Heart right ventricle (tissue), 16 donors: ENCODE measurements around the gene MYOD1. TPM values are rescaled to one million over a fixed set of nuclear protein-coding genes. Genes with fewer than 3 reads are reported as not detected.
A peak's percentile ranks its signal among the peaks of the same experiment; 100 is the strongest.

Source experiments
- ATAC-seq, 8 donors: fragments of 200-7000 bp; cut with Tn5 transposase; one replicate each; pipeline ENCODE4 v1.9.1; 2020; ENCODE audit warnings: mild to moderate bottlenecking in 8 of 8, moderate library complexity in 8 of 8, moderate number of reproducible peaks in 1 of 8
- DNase-seq, 2 donors: peaks; one replicate each; pipeline ENCODE4 v3.0.0-alpha.2; 2020
- H3K27ac ChIP-seq, 10 donors: fragments of 200-600 bp; sonication (generic) in 2 of 10; one replicate each; pipeline versions ENCODE4 v1.5.0 to v1.8.0; 2020 to 2022; ENCODE audit warnings: mild to moderate bottlenecking in 3 of 10
- H3K27me3 ChIP-seq, 7 donors: fragments of 200-600 bp; one replicate each; pipeline ENCODE4 v1.8.0; 2021 to 2022; ENCODE audit warnings: mild to moderate bottlenecking in 2 of 7
- H3K36me3 ChIP-seq, 9 donors: fragments of 200-600 bp; sonication (generic) in 1 of 9; one replicate each; pipeline versions ENCODE4 v1.5.0 to v1.8.0; 2020 to 2022; ENCODE audit warnings: mild to moderate bottlenecking in 2 of 9
- H3K4me1 ChIP-seq, 9 donors: fragments of 200-600 bp; sonication (generic) in 1 of 9; one replicate each; pipeline versions ENCODE4 v1.5.0 to v1.8.0; 2020 to 2022; ENCODE audit warnings: mild to moderate bottlenecking in 4 of 9
- H3K4me3 ChIP-seq, 10 donors: fragments of 200-600 bp; sonication (generic) in 2 of 10; one replicate each; pipeline versions ENCODE4 v1.5.0 to v1.8.0; 2020 to 2022; ENCODE audit warnings: mild to moderate bottlenecking in 7 of 10, moderate library complexity in 2 of 10
- H3K9me3 ChIP-seq, 11 donors: fragments of 200-600 bp in 10 of 11; sonication (generic) in 2 of 11; one replicate each; pipeline versions ENCODE4 v1.5.0 to v1.8.0; 2013 to 2022; ENCODE audit warnings: mild to moderate bottlenecking in 2 of 11, control low read depth in 1 of 11, moderate library complexity in 1 of 11
- CTCF ChIP-seq, 9 donors: fragments of 200-600 bp; sonication (generic) in 2 of 9; IDR thresholded peaks; one replicate each; pipeline versions ENCODE4 v1.5.0 to v1.8.0; 2021 to 2022; ENCODE audit warnings: antibody characterized with exemption in 9 of 9, mild to moderate bottlenecking in 5 of 9, moderate library complexity in 1 of 9
- WGBS, 2 donors: extraction: QIAGEN DNeasy Blood & Tissue Kit; methylation state at CpG; one replicate each; pipeline ENCODE4 v1.1.7; 2013; ENCODE audit warnings: inconsistent platforms in 1 of 2; 5-methylcytosine and 5-hydroxymethylcytosine counted together
- intact Hi-C, 10 donors: fragments of 100-400 bp; cut with DNase I; formaldehyde crosslinking; loops; one replicate each; pipeline versions ENCODE4 v1.11.1 to v1.14.2; 2022
- polyA plus RNA-seq, 2 donors: library from polyadenylated mRNA; stranded (reverse); fragments of 200-250 nt; gene quantifications; one replicate each; pipeline ENCODE4 v1.2.3, GENCODE V29; 2013
- total RNA-seq, 10 donors: library from RNA; stranded (reverse); fragmentation: NEBNext Ultra II Directional in 3 of 10; extraction: Animal tissue kit (Norgen Biotek cat#: 25700) in 3 of 10; gene quantifications; one replicate each; pipeline versions ENCODE4 v1.2.1 to v1.2.4, GENCODE V29; 2021 to 2023
- donor health status: Arrhythmogenic right ventricular cardiomyopathy.
- donor health status: ischemic (EF 13 %, LVEDD 7.1; RV severe dilation, severe dysfunction).
- donor health status: healthy with polysubstance abuse.
- donor health status: DM: no; HTN: yes; CAD: no.
- donor health status: DM: no; HTN: no; CAD: no.
- donor health status: ischemic (EF 25% LVEDD 6.9; RV normal size, moderate dysfunction).
- donor health status: ischemic (EF 25% LVEDD 5.7; RV mildly dilated, moderate dysfunction).
- donor health status: healthy.
- donor health status: DM: yes; HTN: yes; CAD: no.
- donor health status: Ischemic cardiomyopathy.
- donor health status: ischemic (EF 35%, LVEDD 5.7; RV mildly dilated, moderate dysfunction).
- donor health status: nonischemic (EF 11% LVEDD 7.7; RV severe dilation, severe dysfunction).
- donor health status: DM: yes; HTN: yes; CAD: no.
- donor health status: PGD.
- donor health status: ischemic (EF 29% LVEDD 5.4; RV normal size, mild dysfunction).
- donor health status: nonischemic (EF 23%, LVEDD 6.1; RV moderate dilation, normal function).

MYOD1 gene
- total and polyA plus RNA-seq, 12 donors = 0.20 TPM; not detected in 11

- Histone ChIP-seq H3K4me1 (peaks cover 4 to 20% (median 9%) of the 10 kb centered on the region in 9 donors), H3K4me3 (no peak overlapping the region), H3K9me3 (no peaks in the 10 kb centered on the region), H3K27ac (no peak overlapping the region), H3K36me3 (no peaks in the 10 kb centered on the region), H3K27me3 (peaks cover 0 to 63% (median 49%) of the 10 kb centered on the region in 7 donors)
- 15 to 17% methylated on average over 9 of the region's 9 CpGs for WGBS, 2 donors
- intact Hi-C loops = loop anchor here (1.0 to 10.0 kb wide), 5 partner anchors 116 to 248 kb away; no protein-coding TSS in a partner anchor
- peak; percentile 81 to 82 for DNase-seq
- TF ChIP-seq CTCF (IDR thresholded peaks at IDR 0.05) = peak; percentile 74 to 93 (median 84)
- ATAC-seq = peak; percentile 72 to 93 (median 90)
Measured at GRCh38 chr11:17730608-17731462, 11.5 kb downstream of the MYOD1 start.

GRCh38 chr11:17733261-17733660, 13.9 kb downstream of the MYOD1 start:
- H3K27ac ChIP-seq = no peak overlapping the region
- H3K9me3 ChIP-seq = no peaks in the 10 kb centered on the region
- H3K27me3 ChIP-seq = peaks cover 18 to 84% (median 73%) of the 10 kb centered on the region in 7 donors
- peaks cover 4 to 23% (median 13%) of the 10 kb centered on the region in 9 donors for H3K4me1 ChIP-seq
- no peaks in the 10 kb centered on the region for H3K36me3 ChIP-seq
- WGBS, 2 donors = 81 to 85% methylated on average over 4 of the region's 4 CpGs
- intact Hi-C loops = loop anchor here in 3 of 10 donors (5.0 to 10.0 kb wide), 3 partner anchors 114 to 242 kb away; no protein-coding TSS in a partner anchor
- TF ChIP-seq CTCF (IDR thresholded peaks at IDR 0.05) = no peak
- H3K4me3 ChIP-seq = no peak overlapping the region
- ATAC-seq (no peak), DNase-seq (no peak)

GRCh38 chr11:17734418-17734911, 15.1 kb downstream of the MYOD1 start, which contains the start of gene KCNC1:
TSS of gene KCNC1 (plus strand) at chr11:17734781. CDS start at chr11:17736003, 1,222 bp downstream.
- intact Hi-C loops = loop anchor here in 3 of 10 donors (5.0 to 10.0 kb wide), 3 partner anchors 113 to 240 kb away; no protein-coding TSS in a partner anchor
- Histone ChIP-seq H3K36me3 (no peaks in the 10 kb centered on the region), H3K4me1 (peaks cover 4 to 23% (median 13%) of the 10 kb centered on the region in 9 donors), H3K4me3 (peak within 1 kb of the TSS in 9 of 10 donors; percentile 32 to 54 (median 45)), H3K27ac (no peak within 1 kb of the TSS), H3K27me3 (peaks cover 18 to 93% (median 73%) of the 10 kb centered on the region in 7 donors), H3K9me3 (no peaks in the 10 kb centered on the region)
- ATAC-seq = peak in 4 of 8 donors; percentile 3 to 38 (median 28)
- peak in 1 of 2 donors; percentile 33 for DNase-seq
- whole genome bisulfite sequencing, 2 donors = 1 to 2% methylated on average over 47 to 63 of the region's 66 CpGs
- no peak for TF ChIP-seq CTCF (IDR thresholded peaks at IDR 0.05)
